Right atrium auricular region (tissue), 2 donors: ENCODE data around the gene CTSS. TPM values are rescaled to one million over a fixed set of nuclear protein-coding genes. Genes with fewer than 3 reads are reported as not detected.
"Not testable (repeated sequence)": the region's sequence is repeated elsewhere in the genome, so short reads cannot be mapped to it uniquely, and the experiment has no call there.

Experiments used
- DNase-seq: peaks from one replicate; pipeline ENCODE4 v3.0.0-alpha.2; 2019; ENCODE audit warnings: low spot score
- H3K27ac ChIP-seq, 2 donors: fragments of 200-600 bp; sonication (generic); 1 replicate in 1 of 2; 2 replicates in 1 of 2; pipeline ENCODE4 v1.5.1; 2016 to 2019
- H3K27me3 ChIP-seq, 2 donors: fragments of 200-600 bp; sonication (generic); one replicate each; pipeline versions ENCODE4 v1.5.1 to v1.6.0; 2017 to 2019
- H3K36me3 ChIP-seq: fragments of 200-600 bp; sonication (generic); one replicate; pipeline ENCODE4 v1.5.1; 2016
- H3K4me1 ChIP-seq, 2 donors: fragments of 200-600 bp; sonication (generic); one replicate each; pipeline versions ENCODE4 v1.5.1 to v1.6.0; 2017 to 2019
- H3K4me3 ChIP-seq, 2 donors: fragments of 200-600 bp; sonication (generic); 1 replicate in 1 of 2; 2 replicates in 1 of 2; pipeline ENCODE4 v1.5.1; 2017 to 2019; ENCODE audit warnings: mild to moderate bottlenecking in 1 of 2, moderate library complexity in 1 of 2
- H3K9me3 ChIP-seq, 2 donors: fragments of 200-600 bp; sonication (generic); one replicate each; pipeline ENCODE4 v1.5.1; 2019
- total RNA-seq, 2 donors: library from RNA; depleted of rRNA; stranded (reverse); fragments of >200 nt; gene quantifications; one replicate each; pipeline ENCODE4 v1.1.0, GENCODE V29; 2016
- TF ChIP-seq, protein P1 (sequence below), 2 donors: fragments of 200-600 bp; sonication (generic); IDR thresholded peaks; one replicate each; pipeline ENCODE4 v1.5.1; 2019; ENCODE audit warnings: antibody characterized with exemption in 2 of 2

The CTSS gene
- total RNA-seq, 2 donors from 2014 or later, result 7.3 to 33.2 TPM

DNA sequence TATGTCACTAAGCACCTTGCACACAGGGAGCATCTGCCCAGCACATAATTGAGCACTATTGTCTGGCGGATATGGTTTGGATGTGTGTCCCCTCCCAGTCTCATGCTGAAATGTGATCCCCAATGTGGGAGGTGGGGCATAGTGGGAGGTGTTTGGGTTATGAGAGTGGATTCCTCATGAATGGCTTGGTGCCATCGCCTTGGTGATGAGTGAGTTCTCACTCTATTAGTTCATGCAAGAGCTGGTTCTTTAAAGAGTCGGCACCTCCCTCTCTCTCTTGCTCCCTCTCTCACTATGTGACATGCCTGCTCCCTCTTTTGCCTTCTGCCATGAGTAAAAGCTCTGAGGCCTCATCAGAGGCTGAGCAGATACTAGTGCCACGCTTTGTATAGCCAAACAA lies 32.9 kb upstream of the CTSS start:
- H3K27me3 ChIP-seq, result no peaks in the 10 kb centered on the region
- TF ChIP-seq, protein P1, sequence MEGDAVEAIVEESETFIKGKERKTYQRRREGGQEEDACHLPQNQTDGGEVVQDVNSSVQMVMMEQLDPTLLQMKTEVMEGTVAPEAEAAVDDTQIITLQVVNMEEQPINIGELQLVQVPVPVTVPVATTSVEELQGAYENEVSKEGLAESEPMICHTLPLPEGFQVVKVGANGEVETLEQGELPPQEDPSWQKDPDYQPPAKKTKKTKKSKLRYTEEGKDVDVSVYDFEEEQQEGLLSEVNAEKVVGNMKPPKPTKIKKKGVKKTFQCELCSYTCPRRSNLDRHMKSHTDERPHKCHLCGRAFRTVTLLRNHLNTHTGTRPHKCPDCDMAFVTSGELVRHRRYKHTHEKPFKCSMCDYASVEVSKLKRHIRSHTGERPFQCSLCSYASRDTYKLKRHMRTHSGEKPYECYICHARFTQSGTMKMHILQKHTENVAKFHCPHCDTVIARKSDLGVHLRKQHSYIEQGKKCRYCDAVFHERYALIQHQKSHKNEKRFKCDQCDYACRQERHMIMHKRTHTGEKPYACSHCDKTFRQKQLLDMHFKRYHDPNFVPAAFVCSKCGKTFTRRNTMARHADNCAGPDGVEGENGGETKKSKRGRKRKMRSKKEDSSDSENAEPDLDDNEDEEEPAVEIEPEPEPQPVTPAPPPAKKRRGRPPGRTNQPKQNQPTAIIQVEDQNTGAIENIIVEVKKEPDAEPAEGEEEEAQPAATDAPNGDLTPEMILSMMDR (IDR thresholded peaks at IDR 0.05), result no peak
- peaks cover 35% of the 10 kb centered on the region for H3K36me3 ChIP-seq
- DNase-seq, result no peak
- no peaks in the 10 kb centered on the region for H3K4me1 ChIP-seq
- no peak overlapping the region for H3K27ac ChIP-seq
- H3K9me3 ChIP-seq, result no peaks in the 10 kb centered on the region
- H3K4me3 ChIP-seq, result no peak overlapping the region

DNA sequence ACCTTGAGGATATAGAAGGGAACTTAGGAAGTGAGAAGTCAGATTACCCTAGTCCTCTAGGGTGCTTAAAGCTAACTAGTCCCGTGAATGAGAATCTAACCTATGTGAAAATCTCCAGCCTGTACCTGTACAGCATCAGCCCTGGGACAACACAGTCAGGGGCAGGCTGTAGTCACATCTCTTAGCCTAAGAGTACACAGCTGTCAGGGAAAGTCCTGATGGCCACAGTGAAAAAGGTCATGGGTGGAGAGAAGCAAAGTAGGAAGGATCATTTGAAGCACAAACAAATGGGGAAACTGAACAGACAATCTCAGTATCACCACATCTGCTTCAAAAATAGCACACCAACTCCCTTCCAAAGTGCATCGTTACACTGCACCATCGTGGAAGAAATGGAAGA lies 30.8 kb upstream of the CTSS start:
- Histone ChIP-seq H3K27me3 (no peaks in the 10 kb centered on the region), H3K9me3 (no peaks in the 10 kb centered on the region), H3K27ac (no peak overlapping the region), H3K4me1 (no peaks in the 10 kb centered on the region), H3K36me3 (peaks cover 35% of the 10 kb centered on the region), H3K4me3 (no peak overlapping the region)
- TF ChIP-seq, protein P1 (IDR thresholded peaks at IDR 0.05), result no peak
- DNase-seq, result no peak

DNA sequence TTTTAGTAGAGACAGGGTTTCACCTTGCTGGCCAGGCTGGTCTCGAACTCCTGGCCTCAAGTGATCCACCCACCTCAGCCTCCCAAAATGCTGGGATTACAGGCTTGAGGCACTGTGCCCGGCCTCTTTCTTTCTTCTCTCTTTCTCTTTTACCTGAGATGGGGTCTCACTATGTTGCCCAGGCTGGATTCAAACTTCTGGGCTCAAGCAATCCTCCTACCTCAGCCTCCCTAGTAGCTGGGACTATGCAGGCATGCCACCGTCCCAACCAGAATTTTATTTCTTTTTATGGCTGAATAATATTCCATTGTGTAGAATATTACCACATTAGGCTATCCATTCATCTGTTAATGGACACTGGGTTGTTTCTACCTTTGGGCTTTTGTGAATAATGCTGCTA lies 28.2 kb upstream of the CTSS start:
- not testable (repeated sequence) for H3K4me1 ChIP-seq, H3K27me3 ChIP-seq, H3K27ac ChIP-seq, DNase-seq, H3K4me3 ChIP-seq, H3K9me3 ChIP-seq
- peaks cover 19% of the 10 kb centered on the region for H3K36me3 ChIP-seq

DNA sequence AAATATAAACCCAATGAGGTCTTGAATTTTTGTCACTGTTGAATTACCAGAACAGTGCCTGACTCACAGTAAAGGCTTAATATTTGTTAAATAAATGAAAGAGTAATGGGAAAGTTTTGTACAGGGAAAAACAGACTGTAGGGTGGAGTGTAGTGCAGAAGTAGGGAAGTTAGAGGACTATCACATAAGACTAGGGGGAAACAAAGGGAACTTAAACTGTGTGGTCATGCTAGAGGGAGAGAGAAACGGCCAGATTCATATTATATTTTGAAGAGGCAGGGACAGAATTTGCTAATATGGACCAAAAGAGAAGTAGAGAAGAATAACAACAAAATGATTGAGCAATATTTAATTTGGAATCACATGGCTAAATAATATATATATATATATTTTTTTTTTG lies 27.6 kb upstream of the CTSS start:
- H3K4me1 ChIP-seq, result no peaks in the 10 kb centered on the region
- H3K36me3 ChIP-seq, result peaks cover 14% of the 10 kb centered on the region
- no peak overlapping the region for H3K27ac ChIP-seq
- no peaks in the 10 kb centered on the region for H3K9me3 ChIP-seq
- TF ChIP-seq, protein P1 (IDR thresholded peaks at IDR 0.05), result no peak
- no peak overlapping the region for H3K4me3 ChIP-seq
- DNase-seq, result no peak
- H3K27me3 ChIP-seq, result no peaks in the 10 kb centered on the region

DNA sequence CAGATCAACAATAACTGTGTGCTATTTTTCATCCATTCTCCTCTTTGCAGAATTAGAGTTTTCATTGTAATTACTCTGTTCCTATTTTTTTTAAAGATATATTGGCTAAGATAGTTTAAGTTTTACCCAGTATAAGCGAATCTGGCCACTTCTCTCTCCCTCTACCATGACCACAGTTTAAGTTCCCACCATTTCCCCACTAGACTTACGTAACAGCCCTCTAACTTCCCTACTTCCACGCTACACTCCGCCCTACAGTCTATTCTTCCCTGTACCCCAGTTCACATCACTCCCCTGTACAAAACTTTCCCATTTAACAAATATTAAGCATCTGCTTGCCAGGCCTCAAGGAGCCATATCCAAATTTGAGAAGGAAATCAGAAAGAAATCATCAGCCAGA lies 26.0 kb upstream of the CTSS start:
- H3K27ac ChIP-seq, result no peak overlapping the region
- no peak for DNase-seq
- no peak overlapping the region for H3K4me3 ChIP-seq
- H3K4me1 ChIP-seq, result no peaks in the 10 kb centered on the region
- H3K9me3 ChIP-seq, result no peaks in the 10 kb centered on the region
- TF ChIP-seq, protein P1 (IDR thresholded peaks at IDR 0.05), result no peak
- peaks cover 5% of the 10 kb centered on the region for H3K36me3 ChIP-seq
- H3K27me3 ChIP-seq, result no peaks in the 10 kb centered on the region

DNA sequence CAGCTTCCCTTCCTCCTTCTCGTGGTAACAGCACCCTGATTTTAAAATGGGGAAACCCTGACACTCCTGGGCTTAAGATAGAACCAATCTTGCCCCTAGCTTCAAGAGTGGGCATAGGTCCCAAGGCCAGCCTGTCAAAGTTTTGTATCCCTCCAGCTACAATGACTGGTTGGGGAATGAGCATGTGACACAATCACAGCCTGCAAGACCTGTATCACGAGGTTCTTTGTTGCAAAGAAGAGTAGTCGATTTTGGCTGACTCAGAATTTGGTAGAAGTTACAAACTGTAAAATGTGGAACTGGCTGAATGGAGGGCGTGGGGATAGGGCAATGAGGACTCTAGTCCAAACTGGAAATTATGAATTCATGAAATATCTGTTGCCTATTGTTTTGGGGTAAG lies 23.8 kb upstream of the CTSS start:
- Histone ChIP-seq H3K27me3 (no peaks in the 10 kb centered on the region), H3K4me3 (no peak overlapping the region), H3K4me1 (no peaks in the 10 kb centered on the region), H3K9me3 (no peaks in the 10 kb centered on the region), H3K27ac (no peak overlapping the region), H3K36me3 (no peaks in the 10 kb centered on the region)
- no peak for DNase-seq
- TF ChIP-seq, protein P1 (IDR thresholded peaks at IDR 0.05), result no peak
